PC-9 (cell line): ENCODE results near the gene MCCD1. TPM values are rescaled to one million over a fixed set of nuclear protein-coding genes. Genes with fewer than 3 reads are reported as not detected.

Experiments used
- BruUV-seq: library from RNA; stranded (reverse); fragments of 400-500 nt; replicated peaks from 2 replicates; lab custom pipeline; 2021; lab: Mats Ljungman, UMichigan
- CTCF ChIA-PET: fragments of 300-600 bp; sonication (Branson Sonifier 250); formaldehyde crosslinking; loops from one replicate; lab custom pipeline; 2022; ENCODE audit warnings: antibody characterized with exemption; lab: Charles Lee
- POLR2A ChIA-PET: fragments of 300-600 bp; sonication (Branson Sonifier 250); formaldehyde crosslinking; loops from one replicate; lab custom pipeline; 2022; ENCODE audit warnings: antibody characterized with exemption; ENCODE audit not compliant: unreplicated experiment; lab: Charles Lee
- DNase-seq, 2 experiments: peaks; one replicate each; pipeline versions ENCODE4 v3.0.0 to v3.0.0-alpha.2; 2015 to 2022; ENCODE audit warnings: mixed read lengths in 1 of 2
- H2AFZ ChIP-seq: fragments of 200-600 bp; sonication (generic); 2 replicates; pipeline ENCODE4 v1.8.1; 2017; ENCODE audit warnings: antibody characterized with exemption
- H3F3A ChIP-seq: fragments of 200-600 bp; sonication (generic); 2 replicates; pipeline ENCODE4 v1.8.1; 2017; ENCODE audit warnings: antibody characterized with exemption, mild to moderate bottlenecking, low read depth; ENCODE audit not compliant: insufficient read depth
- H3K27ac ChIP-seq: fragments of 200-600 bp; sonication (generic); 2 replicates; pipeline ENCODE4 v1.6.1; 2016; ENCODE audit warnings: mixed run types
- H3K27me3 ChIP-seq: fragments of 200-600 bp; sonication (generic); 2 replicates; pipeline ENCODE4 v1.6.1; 2016; ENCODE audit warnings: low read depth, mixed run types; ENCODE audit not compliant: insufficient read depth
- H3K36me3 ChIP-seq: fragments of 200-600 bp; sonication (generic); 2 replicates; pipeline ENCODE4 v1.6.1; 2016; ENCODE audit warnings: low read depth, mixed run types
- H3K4me1 ChIP-seq: fragments of 200-600 bp; sonication (generic); replicated peaks from 2 replicates; pipeline ENCODE4 v1.6.1; 2016; ENCODE audit warnings: mixed run types; ENCODE audit not compliant: insufficient read depth
- H3K4me2 ChIP-seq: fragments of 200-600 bp; sonication (generic); 2 replicates; pipeline ENCODE4 v1.6.1; 2017; ENCODE audit warnings: mixed run types
- H3K4me3 ChIP-seq: fragments of 200-600 bp; sonication (generic); 2 replicates; pipeline ENCODE4 v1.6.1; 2016; ENCODE audit warnings: mixed run types
- H3K79me2 ChIP-seq: fragments of 200-600 bp; sonication (generic); 2 replicates; pipeline ENCODE4 v1.6.1; 2017; ENCODE audit warnings: low read depth, mixed run types
- H3K9me2 ChIP-seq: fragments of 200-600 bp; sonication (generic); 2 replicates; pipeline ENCODE4 v1.8.1; 2017; ENCODE audit warnings: mild to moderate bottlenecking; ENCODE audit not compliant: insufficient read depth
- H3K9me3 ChIP-seq: fragments of 200-600 bp; sonication (generic); 2 replicates; pipeline ENCODE4 v1.8.1; 2016; ENCODE audit warnings: low read depth; ENCODE audit not compliant: insufficient read depth
- H4K20me1 ChIP-seq: fragments of 200-600 bp; sonication (generic); 2 replicates; pipeline ENCODE4 v1.8.1; 2017; ENCODE audit not compliant: insufficient read depth
- EZH2 ChIP-seq: fragments of 200-600 bp; sonication (generic); IDR thresholded peaks from 2 replicates; pipeline ENCODE4 v1.8.0; 2017; ENCODE audit warnings: antibody characterized with exemption, low read depth
- intact Hi-C: fragments of 100-400 bp; cut with micrococcal nuclease; formaldehyde crosslinking; loops from one replicate; pipeline ENCODE4 v1.10.0; 2022; ENCODE audit not compliant: unreplicated experiment
- total RNA-seq: library from RNA; stranded (reverse); gene quantifications from 2 replicates; pipeline ENCODE4 v1.2.3, GENCODE V29; 2021
- TF ChIP-seq, protein P1 (sequence below): fragments of 200-600 bp; sonication (generic); conservative IDR thresholded peaks from 2 replicates; pipeline ENCODE4 v1.6.1; 2017; ENCODE audit warnings: mixed run types, antibody characterized with exemption, mild to moderate bottlenecking, moderate library complexity

MCCD1 gene
- total RNA-seq, 1 experiment from 2014 or later = not detected

DNA sequence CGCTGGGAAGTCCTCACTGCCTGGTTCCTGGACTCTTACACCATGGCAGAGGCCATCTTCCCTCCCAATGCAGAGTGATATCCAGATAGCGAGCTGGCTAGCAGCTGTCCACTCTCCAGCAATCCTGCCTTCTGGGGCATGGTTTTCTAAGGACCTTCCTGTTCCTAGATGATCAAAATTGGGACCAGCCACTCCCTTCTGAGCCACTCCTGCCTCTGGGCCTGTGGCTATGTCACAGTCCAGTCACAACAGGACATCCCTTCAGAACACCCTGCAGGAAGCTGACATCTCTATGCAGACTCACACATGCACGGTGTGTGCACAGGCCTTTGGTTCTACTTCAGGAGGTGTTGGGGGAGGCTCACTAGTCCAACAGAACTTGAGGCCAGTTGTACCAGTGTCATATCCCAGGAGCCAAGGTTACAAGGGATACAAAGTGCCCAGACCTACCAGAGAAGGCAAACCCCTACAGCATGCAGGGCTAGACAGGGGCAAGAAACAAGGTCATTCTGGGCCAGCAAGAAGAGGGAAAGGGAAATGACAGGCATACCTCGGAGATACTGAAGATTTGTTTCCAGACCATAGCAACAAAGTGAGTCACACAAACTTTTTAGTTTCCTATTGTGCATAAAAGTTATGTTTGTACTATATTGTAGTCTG is 2.7 kb upstream of the MCCD1 start:
- intact Hi-C loops = loop anchor here (5.0 kb wide), 1 partner anchor 34 kb away; no protein-coding TSS in a partner anchor
- no TSS peak for BruUV-seq
- H3K36me3 ChIP-seq = peaks cover 6% of the 10 kb centered on the region; the same call in 1 of the 2 replicates
- no peaks in the 10 kb centered on the region for H3K9me3 ChIP-seq
- POLR2A ChIA-PET = interaction anchor here (0.6 kb wide), 1 partner anchor 1898 kb away, joined by 3 read pairs; no protein-coding TSS in a partner anchor
- no peak overlapping the region for H3K4me2 ChIP-seq
- H4K20me1 ChIP-seq = peaks cover 16% of the 10 kb centered on the region; the same call in 1 of the 2 replicates
- H3K9me2 ChIP-seq = no peaks in the 10 kb centered on the region
- H3K27ac ChIP-seq = no peak overlapping the region
- H3F3A ChIP-seq = peaks cover 26% of the 10 kb centered on the region
- TF ChIP-seq, protein P1, sequence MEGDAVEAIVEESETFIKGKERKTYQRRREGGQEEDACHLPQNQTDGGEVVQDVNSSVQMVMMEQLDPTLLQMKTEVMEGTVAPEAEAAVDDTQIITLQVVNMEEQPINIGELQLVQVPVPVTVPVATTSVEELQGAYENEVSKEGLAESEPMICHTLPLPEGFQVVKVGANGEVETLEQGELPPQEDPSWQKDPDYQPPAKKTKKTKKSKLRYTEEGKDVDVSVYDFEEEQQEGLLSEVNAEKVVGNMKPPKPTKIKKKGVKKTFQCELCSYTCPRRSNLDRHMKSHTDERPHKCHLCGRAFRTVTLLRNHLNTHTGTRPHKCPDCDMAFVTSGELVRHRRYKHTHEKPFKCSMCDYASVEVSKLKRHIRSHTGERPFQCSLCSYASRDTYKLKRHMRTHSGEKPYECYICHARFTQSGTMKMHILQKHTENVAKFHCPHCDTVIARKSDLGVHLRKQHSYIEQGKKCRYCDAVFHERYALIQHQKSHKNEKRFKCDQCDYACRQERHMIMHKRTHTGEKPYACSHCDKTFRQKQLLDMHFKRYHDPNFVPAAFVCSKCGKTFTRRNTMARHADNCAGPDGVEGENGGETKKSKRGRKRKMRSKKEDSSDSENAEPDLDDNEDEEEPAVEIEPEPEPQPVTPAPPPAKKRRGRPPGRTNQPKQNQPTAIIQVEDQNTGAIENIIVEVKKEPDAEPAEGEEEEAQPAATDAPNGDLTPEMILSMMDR = no peak
- TF ChIP-seq EZH2 = no peak
- H3K4me1 ChIP-seq = 0 out of 2 replicates have a peak, but pooled peaks cover 7% of the 10 kb centered on the region
- DNase-seq = no peak
- H3K27me3 ChIP-seq = no peaks in the 10 kb centered on the region
- no peak overlapping the region for H3K4me3 ChIP-seq
- CTCF ChIA-PET = interaction anchor here (0.6 kb wide), 1 partner anchor 30 kb away, joined by 3 read pairs; no protein-coding TSS in a partner anchor
- H2AFZ ChIP-seq = no peak overlapping the region
- no peaks in the 10 kb centered on the region for H3K79me2 ChIP-seq

DNA sequence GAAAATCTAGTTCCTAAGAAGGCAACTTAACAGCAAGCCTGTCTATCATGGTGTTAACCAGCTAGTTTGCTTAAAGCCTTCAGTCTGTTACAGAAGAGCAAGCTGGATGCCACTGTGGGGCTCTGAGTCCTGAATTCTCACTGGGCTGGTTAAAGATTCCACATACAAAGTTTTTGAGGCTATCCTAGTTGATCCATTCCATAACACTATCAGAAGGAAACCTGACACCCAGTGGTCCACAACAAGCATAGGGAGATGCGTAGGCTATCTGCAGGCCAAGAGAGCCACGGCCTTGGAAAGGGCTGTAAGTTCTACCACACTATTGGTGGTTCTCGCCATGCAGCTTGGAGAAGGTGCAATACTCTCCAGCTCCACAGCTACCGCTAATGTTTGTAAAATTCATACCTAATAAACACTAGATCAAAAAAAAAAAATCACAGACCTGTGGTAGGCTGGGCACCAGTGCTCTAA is 420 bp upstream of the MCCD1 start:
- no TSS peak for BruUV-seq
- peaks cover 25% of the 10 kb centered on the region for H3K36me3 ChIP-seq
- H3K27me3 ChIP-seq = no peaks in the 10 kb centered on the region
- H3K9me3 ChIP-seq = no peaks in the 10 kb centered on the region
- intact Hi-C loops = loop anchor here (5.0 kb wide), 1 partner anchor 36 kb away; no protein-coding TSS in a partner anchor
- H2AFZ ChIP-seq = no peak overlapping the region
- H3K4me1 ChIP-seq = 0 out of 2 replicates have a peak, but pooled peaks cover 7% of the 10 kb centered on the region
- H3F3A ChIP-seq = peaks cover 47% of the 10 kb centered on the region
- H3K79me2 ChIP-seq = 0 out of 2 replicates have a peak, but pooled peaks cover under 1% of the 10 kb centered on the region
- CTCF ChIA-PET = interaction anchor here (0.7 kb wide), 1 partner anchor 646 kb away, joined by 9 read pairs; no protein-coding TSS in a partner anchor
- POLR2A ChIA-PET = interaction anchor here (0.6 to 0.7 kb wide), 2 partner anchors 33 to 1434 kb away, joined by 3 to 4 read pairs; no protein-coding TSS in a partner anchor
- no peak for DNase-seq
- no peak overlapping the region for H3K27ac ChIP-seq
- no peak overlapping the region for H3K4me2 ChIP-seq
- H4K20me1 ChIP-seq = peaks cover 37% of the 10 kb centered on the region
- no peaks in the 10 kb centered on the region for H3K9me2 ChIP-seq
- TF ChIP-seq, protein P1 = no peak
- no peak for TF ChIP-seq EZH2
- no peak overlapping the region for H3K4me3 ChIP-seq

DNA sequence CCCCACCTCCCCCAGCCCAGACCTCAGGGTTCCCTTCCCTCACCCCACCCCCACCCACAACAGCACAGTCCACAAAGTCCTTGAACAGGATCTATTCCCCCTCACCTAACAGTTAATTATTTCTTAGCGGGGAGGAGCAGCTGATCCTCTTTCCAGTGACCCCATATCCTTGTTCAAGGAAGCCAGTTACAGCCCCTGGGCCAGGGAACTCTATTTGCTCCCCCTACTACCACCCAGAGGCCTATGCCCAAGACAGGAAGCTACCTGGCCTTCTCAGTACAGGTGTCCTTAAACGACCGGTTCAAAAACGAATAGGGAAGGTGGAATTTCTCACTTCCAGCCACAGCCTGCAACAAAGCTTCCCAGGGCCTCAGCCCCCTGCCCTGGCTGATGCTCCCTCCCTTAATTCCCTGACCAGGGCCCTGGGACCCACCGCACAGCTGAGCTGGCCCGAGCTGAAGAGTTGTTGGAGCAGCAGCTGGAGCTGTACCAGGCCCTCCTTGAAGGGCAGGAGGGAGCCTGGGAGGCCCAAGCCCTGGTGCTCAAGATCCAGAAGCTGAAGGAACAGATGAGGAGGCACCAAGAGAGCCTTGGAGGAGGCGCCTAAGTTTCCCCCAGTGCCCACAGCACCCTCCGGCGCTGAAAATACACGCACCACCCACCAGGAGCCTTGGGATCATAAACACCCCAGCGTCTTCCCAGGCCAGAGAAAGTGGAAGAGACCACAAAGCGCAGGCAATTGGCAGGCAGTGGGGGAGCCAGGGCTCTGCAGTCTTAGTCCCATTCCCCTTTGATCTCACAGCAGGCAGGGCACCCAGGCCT is 778 bp downstream of the MCCD1 start:
- no peaks in the 10 kb centered on the region for H3K27me3 ChIP-seq

More for the DNA sequence above, 778 bp downstream of the MCCD1 start:
- Histone ChIP-seq H3K9me3 (no peaks in the 10 kb centered on the region), H3K36me3 (peaks cover 34% of the 10 kb centered on the region), H3K4me1 (0 out of 2 replicates have a peak, but pooled peaks cover 7% of the 10 kb centered on the region), H3K9me2 (no peaks in the 10 kb centered on the region), H4K20me1 (peaks cover 47% of the 10 kb centered on the region), H3K27ac (no peak overlapping the region), H3K4me2 (no peak overlapping the region), H3K79me2 (0 out of 2 replicates have a peak, but pooled peaks cover 5% of the 10 kb centered on the region), H3K4me3 (no peak overlapping the region), H3F3A (peaks cover 59% of the 10 kb centered on the region), H2AFZ (no peak overlapping the region)
- CTCF ChIA-PET = no interaction called here
- TF ChIP-seq, protein P1 = no peak
- no peak for TF ChIP-seq EZH2
- intact Hi-C loops = loop anchor here (5.0 kb wide), 1 partner anchor 37 kb away; no protein-coding TSS in a partner anchor
- POLR2A ChIA-PET = interaction anchor here (0.7 kb wide), 1 partner anchor 41 kb away, joined by 5 read pairs; no protein-coding TSS in a partner anchor
- DNase-seq = no peak
- BruUV-seq = no TSS peak
